DOHH2 (cell line): ENCODE data around the gene SLC29A1.
A peak's percentile ranks its signal among the peaks of the same experiment; 100 is the strongest.

Experiments
- H3F3A ChIP-seq: fragments of 200-600 bp; sonication (generic), shearing (Covaris generic); 2 replicates; pipeline ENCODE4 v1.6.0; 2016; ENCODE audit warnings: antibody characterized with exemption, mild to moderate bottlenecking; ENCODE audit not compliant: control insufficient read depth, insufficient read depth
- H3K27ac ChIP-seq: fragments of 200-600 bp; sonication (generic); 2 replicates; pipeline ENCODE4 v1.5.1; 2014; ENCODE audit warnings: low read depth, mild to moderate bottlenecking, low read length, moderate library complexity
- H3K27me3 ChIP-seq: fragments of 200-600 bp; sonication (generic); 2 replicates; pipeline ENCODE4 v1.6.1; 2014; ENCODE audit warnings: mild to moderate bottlenecking, low read length, mixed read lengths; ENCODE audit not compliant: control insufficient read depth
- H3K36me3 ChIP-seq: fragments of 200-600 bp; sonication (generic); 2 replicates; pipeline ENCODE4 v1.6.1; 2014; ENCODE audit warnings: mild to moderate bottlenecking, low read length, moderate library complexity, mixed read lengths; ENCODE audit not compliant: control insufficient read depth
- H3K4me1 ChIP-seq: fragments of 200-600 bp; sonication (generic); 2 replicates; pipeline ENCODE4 v1.6.1; 2014; ENCODE audit warnings: mild to moderate bottlenecking, low read length, mixed read lengths; ENCODE audit not compliant: control insufficient read depth
- H3K4me2 ChIP-seq: fragments of 200-600 bp; sonication (generic); 2 replicates; pipeline ENCODE4 v1.6.0; 2014; ENCODE audit warnings: mild to moderate bottlenecking, low read length, moderate library complexity
- H3K4me3 ChIP-seq: fragments of 200-600 bp; sonication (generic); 2 replicates; pipeline ENCODE4 v1.5.1; 2014; ENCODE audit warnings: mild to moderate bottlenecking, low read length, mixed read lengths
- H3K79me2 ChIP-seq: fragments of 200-600 bp; sonication (generic); 2 replicates; pipeline ENCODE4 v1.6.1; 2014; ENCODE audit warnings: mild to moderate bottlenecking, low read length, mixed read lengths; ENCODE audit not compliant: control insufficient read depth
- H3K9me2 ChIP-seq: fragments of 200-600 bp; sonication (generic); replicated peaks from 2 replicates; pipeline ENCODE4 v1.6.1; 2014; ENCODE audit warnings: mild to moderate bottlenecking, low read length, mixed read lengths; ENCODE audit not compliant: control insufficient read depth
- H3K9me3 ChIP-seq: fragments of 200-600 bp; sonication (generic); 2 replicates; pipeline ENCODE4 v1.6.1; 2014; ENCODE audit warnings: antibody characterized with exemption, low read length, mixed read lengths; ENCODE audit not compliant: control insufficient read depth, insufficient read depth
- H4K20me1 ChIP-seq: fragments of 200-600 bp; sonication (generic); 2 replicates; pipeline ENCODE4 v1.6.0; 2014; ENCODE audit warnings: low read depth, mild to moderate bottlenecking, antibody characterized with exemption, low read length, moderate library complexity; ENCODE audit not compliant: control insufficient read depth, insufficient read depth
- EZH2phosphoT487 ChIP-seq: fragments of 200-600 bp; sonication (generic); IDR thresholded peaks from 2 replicates; pipeline ENCODE4 v1.6.1; 2017; ENCODE audit warnings: borderline replicate concordance, mild to moderate bottlenecking, antibody characterized with exemption, low read length, moderate library complexity, mixed read lengths
- TF ChIP-seq, protein P1 (sequence below): fragments of 200-600 bp; sonication (generic); IDR thresholded peaks from one replicate; pipeline ENCODE4 v1.5.1; 2014; ENCODE audit warnings: antibody characterized with exemption, mild to moderate bottlenecking, low read depth, low read length; ENCODE audit not compliant: poor library complexity, severe bottlenecking

The SLC29A1 gene

DNA sequence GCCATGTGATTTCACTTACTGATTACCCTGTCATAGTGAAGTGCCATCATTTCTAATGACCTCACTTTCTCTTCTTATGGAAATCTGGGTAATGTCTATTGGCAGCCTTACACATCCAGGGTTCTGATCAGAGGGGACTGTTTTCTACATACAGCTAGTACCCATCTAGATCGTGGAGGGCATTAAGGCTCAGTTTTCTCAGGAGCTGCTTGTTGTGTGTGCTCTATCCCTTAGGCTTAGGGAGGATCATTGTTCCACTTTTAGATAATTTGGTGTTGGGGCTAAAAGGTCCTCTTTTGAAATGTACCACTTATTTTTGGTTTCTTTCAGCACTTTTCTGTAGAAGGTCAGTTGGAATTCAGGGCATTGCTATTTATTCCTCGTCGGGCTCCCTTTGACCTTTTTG is 27.3 kb downstream of the SLC29A1 start:
- Histone ChIP-seq H3K27me3 (no peaks in the 10 kb centered on the region), H3F3A (peaks cover 86% of the 10 kb centered on the region), H3K9me3 (no peaks in the 10 kb centered on the region), H3K79me2 (peaks cover 45% of the 10 kb centered on the region), H3K4me1 (peaks cover 45% of the 10 kb centered on the region), H3K27ac (no peak overlapping the region), H3K9me2 (no peaks in the 10 kb centered on the region), H4K20me1 (peaks cover 34% of the 10 kb centered on the region), H3K4me2 (no peak overlapping the region; the same call in 1 of the 2 replicates), H3K36me3 (peaks cover 84% of the 10 kb centered on the region), H3K4me3 (no peak overlapping the region)
- TF ChIP-seq, protein P1, sequence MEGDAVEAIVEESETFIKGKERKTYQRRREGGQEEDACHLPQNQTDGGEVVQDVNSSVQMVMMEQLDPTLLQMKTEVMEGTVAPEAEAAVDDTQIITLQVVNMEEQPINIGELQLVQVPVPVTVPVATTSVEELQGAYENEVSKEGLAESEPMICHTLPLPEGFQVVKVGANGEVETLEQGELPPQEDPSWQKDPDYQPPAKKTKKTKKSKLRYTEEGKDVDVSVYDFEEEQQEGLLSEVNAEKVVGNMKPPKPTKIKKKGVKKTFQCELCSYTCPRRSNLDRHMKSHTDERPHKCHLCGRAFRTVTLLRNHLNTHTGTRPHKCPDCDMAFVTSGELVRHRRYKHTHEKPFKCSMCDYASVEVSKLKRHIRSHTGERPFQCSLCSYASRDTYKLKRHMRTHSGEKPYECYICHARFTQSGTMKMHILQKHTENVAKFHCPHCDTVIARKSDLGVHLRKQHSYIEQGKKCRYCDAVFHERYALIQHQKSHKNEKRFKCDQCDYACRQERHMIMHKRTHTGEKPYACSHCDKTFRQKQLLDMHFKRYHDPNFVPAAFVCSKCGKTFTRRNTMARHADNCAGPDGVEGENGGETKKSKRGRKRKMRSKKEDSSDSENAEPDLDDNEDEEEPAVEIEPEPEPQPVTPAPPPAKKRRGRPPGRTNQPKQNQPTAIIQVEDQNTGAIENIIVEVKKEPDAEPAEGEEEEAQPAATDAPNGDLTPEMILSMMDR = no peak
- TF ChIP-seq EZH2phosphoT487 = no peak

DNA sequence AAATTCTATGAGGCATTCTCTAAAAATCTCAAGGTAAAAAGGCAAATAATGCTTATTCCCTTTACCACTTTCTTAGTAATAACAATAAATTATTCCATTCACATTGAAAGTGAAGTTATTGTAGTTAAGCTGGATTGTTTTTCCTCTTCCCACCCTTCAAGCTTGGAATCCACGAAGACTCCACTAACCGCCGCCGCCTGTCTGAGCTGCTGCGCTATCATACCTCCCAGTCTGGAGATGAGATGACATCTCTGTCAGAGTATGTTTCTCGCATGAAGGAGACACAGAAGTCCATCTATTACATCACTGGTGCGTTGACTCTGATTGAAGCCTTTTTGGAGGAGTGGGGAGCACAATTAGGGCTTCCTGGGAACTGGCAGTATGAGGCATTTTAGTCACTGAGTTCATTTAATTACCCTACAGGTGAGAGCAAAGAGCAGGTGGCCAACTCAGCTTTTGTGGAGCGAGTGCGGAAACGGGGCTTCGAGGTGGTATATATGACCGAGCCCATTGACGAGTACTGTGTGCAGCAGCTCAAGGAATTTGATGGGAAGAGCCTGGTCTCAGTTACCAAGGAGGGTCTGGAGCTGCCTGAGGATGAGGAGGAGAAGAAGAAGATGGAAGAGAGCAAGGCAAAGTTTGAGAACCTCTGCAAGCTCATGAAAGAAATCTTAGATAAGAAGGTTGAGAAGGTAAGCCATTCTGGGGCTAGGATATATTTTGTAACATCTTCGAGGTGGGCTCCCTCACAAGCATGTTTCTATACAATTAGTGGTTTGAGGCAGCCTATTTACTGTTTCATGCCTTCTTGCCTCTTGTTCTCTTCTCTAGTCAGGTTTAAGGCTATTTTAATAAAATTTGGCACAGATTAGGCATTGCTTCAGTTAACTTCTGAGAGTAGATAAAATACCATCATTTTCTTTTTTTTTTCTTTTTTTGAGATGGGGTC is 28.5 kb downstream of the SLC29A1 start:
- TF ChIP-seq, protein P1 = no peak
- TF ChIP-seq EZH2phosphoT487 = no peak
- Histone ChIP-seq H3K79me2 (peaks cover 48% of the 10 kb centered on the region), H3K4me2 (no peak overlapping the region), H3K9me2 (no peaks in the 10 kb centered on the region), H4K20me1 (peaks cover 34% of the 10 kb centered on the region), H3F3A (peaks cover 95% of the 10 kb centered on the region), H3K9me3 (no peaks in the 10 kb centered on the region), H3K36me3 (peaks cover 87% of the 10 kb centered on the region), H3K27me3 (no peaks in the 10 kb centered on the region), H3K4me1 (peaks cover 53% of the 10 kb centered on the region), H3K4me3 (no peak overlapping the region), H3K27ac (no peak overlapping the region)

DNA sequence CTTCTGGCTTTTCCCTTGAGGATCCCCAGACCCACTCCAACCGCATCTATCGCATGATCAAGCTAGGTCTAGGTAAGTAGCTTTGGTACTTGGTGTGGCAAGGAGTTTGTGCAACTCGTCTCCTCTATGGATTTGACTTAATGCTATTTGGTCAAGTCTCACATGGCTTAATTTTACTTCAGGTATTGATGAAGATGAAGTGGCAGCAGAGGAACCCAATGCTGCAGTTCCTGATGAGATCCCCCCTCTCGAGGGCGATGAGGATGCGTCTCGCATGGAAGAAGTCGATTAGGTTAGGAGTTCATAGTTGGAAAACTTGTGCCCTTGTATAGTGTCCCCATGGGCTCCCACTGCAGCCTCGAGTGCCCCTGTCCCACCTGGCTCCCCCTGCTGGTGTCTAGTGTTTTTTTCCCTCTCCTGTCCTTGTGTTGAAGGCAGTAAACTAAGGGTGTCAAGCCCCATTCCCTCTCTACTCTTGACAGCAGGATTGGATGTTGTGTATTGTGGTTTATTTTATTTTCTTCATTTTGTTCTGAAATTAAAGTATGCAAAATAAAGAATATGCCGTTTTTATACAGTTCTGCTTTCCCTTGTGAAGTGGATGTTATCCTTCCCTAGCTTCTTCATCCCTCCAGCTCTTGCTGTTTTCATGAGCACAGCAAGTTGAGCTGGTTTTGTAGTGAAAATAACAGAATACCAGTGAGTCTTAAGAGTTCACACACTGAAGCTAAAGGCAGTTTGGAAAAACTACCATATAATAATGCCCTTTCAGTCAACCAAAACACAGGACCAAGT is 30.1 kb downstream of the SLC29A1 start:
- H3K27ac ChIP-seq = no peak overlapping the region
- peaks cover 87% of the 10 kb centered on the region for H3F3A ChIP-seq
- no peak for TF ChIP-seq EZH2phosphoT487
- TF ChIP-seq, protein P1 = peak; percentile 69
- H3K79me2 ChIP-seq = peaks cover 35% of the 10 kb centered on the region
- peaks cover 59% of the 10 kb centered on the region for H3K4me1 ChIP-seq
- peaks cover 24% of the 10 kb centered on the region for H4K20me1 ChIP-seq
- 0 out of 2 replicates have a peak overlapping the region, but pooled peaks have one; percentile 14 for H3K4me2 ChIP-seq
- H3K36me3 ChIP-seq = peaks cover 80% of the 10 kb centered on the region
- H3K27me3 ChIP-seq = no peaks in the 10 kb centered on the region
- H3K4me3 ChIP-seq = no peak overlapping the region
- no peaks in the 10 kb centered on the region for H3K9me3 ChIP-seq
- H3K9me2 ChIP-seq = no peaks in the 10 kb centered on the region
